Nephron progenitor cell (in vitro differentiated cells): ENCODE results near the gene CD44.

Experiments
- DNase-seq: peaks from one replicate; pipeline ENCODE4 v3.0.0; 2021
- H3K27ac Mint-ChIP-seq: 2 replicates; pipeline ENCODE4 v1.8.0; 2021; ENCODE audit warnings: mild to moderate bottlenecking, moderate library complexity, mixed read lengths
- H3K27me3 Mint-ChIP-seq: 2 replicates; pipeline ENCODE4 v1.8.0; 2021; ENCODE audit warnings: mild to moderate bottlenecking, low read depth, mixed read lengths; ENCODE audit not compliant: poor library complexity
- H3K36me3 Mint-ChIP-seq: 2 replicates; pipeline ENCODE4 v1.8.0; 2021; ENCODE audit warnings: low read depth, mixed read lengths
- H3K4me1 Mint-ChIP-seq: 2 replicates; pipeline ENCODE4 v1.8.0; 2021; ENCODE audit warnings: mixed read lengths
- H3K4me3 Mint-ChIP-seq: 2 replicates; pipeline ENCODE4 v1.8.0; 2021; ENCODE audit warnings: mild to moderate bottlenecking, moderate library complexity, mixed read lengths
- H3K9me3 Mint-ChIP-seq: 2 replicates; pipeline ENCODE4 v1.8.0; 2021; ENCODE audit warnings: mild to moderate bottlenecking, moderate library complexity, mixed read lengths
- CTCF ChIP-seq: fragments of 200-600 bp; sonication (generic); IDR thresholded peaks from 2 replicates; pipeline ENCODE4 v1.5.0; 2021; ENCODE audit warnings: antibody characterized with exemption

The CD44 gene

GRCh38 chr11:35247428-35247827 is 108.5 kb downstream of the CD44 start:
- DNase-seq = no peak
- Mint-ChIP-seq H3K27ac (no peak overlapping the region), H3K4me1 (peaks cover 2% of the 10 kb centered on the region), H3K36me3 (no peaks in the 10 kb centered on the region), H3K27me3 (no peaks in the 10 kb centered on the region), H3K4me3 (no peak overlapping the region), H3K9me3 (no peaks in the 10 kb centered on the region)
- no peak for TF ChIP-seq CTCF

- DNase-seq = no peak
- Mint-ChIP-seq H3K27me3 (no peaks in the 10 kb centered on the region), H3K36me3 (no peaks in the 10 kb centered on the region)
These were observed 108.9 kb downstream of the CD44 start for GRCh38 chr11:35247863-35248262.

GRCh38 chr11:35248558-35249323 is 109.8 kb downstream of the CD44 start:
- no peaks in the 10 kb centered on the region for H3K4me1 Mint-ChIP-seq
- no peak overlapping the region for H3K4me3 Mint-ChIP-seq
- TF ChIP-seq CTCF = no peak
- H3K36me3 Mint-ChIP-seq = no peaks in the 10 kb centered on the region
- H3K27me3 Mint-ChIP-seq = no peaks in the 10 kb centered on the region
- H3K9me3 Mint-ChIP-seq = no peaks in the 10 kb centered on the region
- H3K27ac Mint-ChIP-seq = no peak overlapping the region
- DNase-seq = no peak

More at GRCh38 chr11:35247863-35248262, 108.9 kb downstream of the CD44 start:
- Mint-ChIP-seq H3K4me3 (no peak overlapping the region), H3K4me1 (no peaks in the 10 kb centered on the region), H3K27ac (no peak overlapping the region), H3K9me3 (no peaks in the 10 kb centered on the region)
- no peak for TF ChIP-seq CTCF

GRCh38 chr11:35250192-35250591 is 111.2 kb downstream of the CD44 start:
- Mint-ChIP-seq H3K9me3 (no peaks in the 10 kb centered on the region), H3K27me3 (no peaks in the 10 kb centered on the region), H3K36me3 (no peaks in the 10 kb centered on the region), H3K4me1 (no peaks in the 10 kb centered on the region), H3K4me3 (no peak overlapping the region), H3K27ac (no peak overlapping the region)
- DNase-seq = no peak
- no peak for TF ChIP-seq CTCF

GRCh38 chr11:35250621-35251020 is 111.7 kb downstream of the CD44 start:
- DNase-seq = no peak

More at GRCh38 chr11:35250621-35251020, 111.7 kb downstream of the CD44 start:
- Mint-ChIP-seq H3K4me1 (no peaks in the 10 kb centered on the region), H3K27me3 (no peaks in the 10 kb centered on the region), H3K36me3 (no peaks in the 10 kb centered on the region), H3K27ac (no peak overlapping the region), H3K4me3 (no peak overlapping the region), H3K9me3 (no peaks in the 10 kb centered on the region)
- no peak for TF ChIP-seq CTCF
